OCI-LY1 (cell line): ENCODE measurements around the gene CHST3.
"Not testable (repeated sequence)": the region's sequence is repeated elsewhere in the genome, so short reads cannot be mapped to it uniquely, and the experiment has no call there.

ENCODE experiments used
- H2AFZ ChIP-seq: fragments of 200-600 bp; sonication (generic), shearing (Covaris generic); 2 replicates; pipeline ENCODE4 v1.6.0; 2014; ENCODE audit warnings: antibody characterized with exemption, mild to moderate bottlenecking, low read length
- H3F3A ChIP-seq: fragments of 200-600 bp; sonication (generic), shearing (Covaris generic); 2 replicates; pipeline ENCODE4 v1.6.0; 2014; ENCODE audit warnings: mild to moderate bottlenecking, antibody characterized with exemption, low read length, moderate library complexity; ENCODE audit not compliant: insufficient read depth
- H3K27ac ChIP-seq: fragments of 200-600 bp; sonication (generic); 2 replicates; pipeline ENCODE4 v1.5.1; 2014; ENCODE audit warnings: low read length, mixed run types, mild to moderate bottlenecking, low read depth; ENCODE audit not compliant: poor library complexity, severe bottlenecking
- H3K27me3 ChIP-seq: fragments of 200-600 bp; sonication (generic); 2 replicates; pipeline ENCODE4 v1.6.0; 2014; ENCODE audit warnings: antibody characterized with exemption, mild to moderate bottlenecking, low read length, moderate library complexity; ENCODE audit not compliant: insufficient read depth
- H3K36me3 ChIP-seq: fragments of 200-600 bp; sonication (generic); 2 replicates; pipeline ENCODE4 v1.6.1; 2014; ENCODE audit warnings: mild to moderate bottlenecking, antibody characterized with exemption, low read length, moderate library complexity, mixed read lengths; ENCODE audit not compliant: insufficient read depth
- H3K4me1 ChIP-seq: fragments of 200-600 bp; sonication (generic); 2 replicates; pipeline ENCODE4 v1.5.1; 2014; ENCODE audit warnings: mild to moderate bottlenecking, low read length, moderate library complexity; ENCODE audit not compliant: insufficient read depth, severe bottlenecking
- H3K4me2 ChIP-seq: fragments of 200-600 bp; sonication (generic), shearing (Covaris generic); 2 replicates; pipeline ENCODE4 v1.6.1; 2014; ENCODE audit warnings: low read length
- H3K4me3 ChIP-seq: fragments of 200-600 bp; sonication (generic); 2 replicates; pipeline ENCODE4 v1.5.1; 2014; ENCODE audit warnings: low read length, low read depth, mild to moderate bottlenecking, mixed read lengths; ENCODE audit not compliant: poor library complexity, severe bottlenecking
- H3K79me2 ChIP-seq: fragments of 200-600 bp; shearing (Covaris generic); 2 replicates; pipeline ENCODE4 v1.6.1; 2016; ENCODE audit warnings: mixed run types, low read length, mixed read lengths; ENCODE audit not compliant: insufficient read depth
- H3K9ac ChIP-seq: fragments of 200-600 bp; sonication (generic), shearing (Covaris generic); 2 replicates; pipeline ENCODE4 v1.6.1; 2014; ENCODE audit warnings: mild to moderate bottlenecking, low read length, mixed read lengths
- H3K9me2 ChIP-seq: fragments of 200-600 bp; sonication (generic), shearing (Covaris generic); 2 replicates; pipeline ENCODE4 v1.6.1; 2014; ENCODE audit warnings: low read depth, mild to moderate bottlenecking, low read length, mixed read lengths
- H3K9me3 ChIP-seq: fragments of 200-600 bp; shearing (Covaris generic); 2 replicates; pipeline ENCODE4 v1.6.1; 2014; ENCODE audit warnings: low read length, mixed read lengths
- H4K20me1 ChIP-seq: fragments of 200-600 bp; sonication (generic), shearing (Covaris generic); 2 replicates; pipeline ENCODE4 v1.6.0; 2016; ENCODE audit warnings: mild to moderate bottlenecking, low read length; ENCODE audit not compliant: insufficient read depth
- EZH2 ChIP-seq: fragments of 200-600 bp; sonication (generic), shearing (Covaris generic); IDR thresholded peaks from 2 replicates; pipeline ENCODE4 v1.8.0; 2017; ENCODE audit warnings: borderline replicate concordance, mixed run types, mild to moderate bottlenecking, antibody characterized with exemption, low read length, moderate library complexity, mixed read lengths
- TF ChIP-seq, protein P1 (sequence below): fragments of 200-600 bp; sonication (generic), shearing (Covaris generic); IDR thresholded peaks from 2 replicates; pipeline ENCODE4 v1.5.1; 2017; ENCODE audit warnings: mild to moderate bottlenecking, antibody characterized with exemption, low read length, moderate library complexity, mixed read lengths

CHST3 gene

DNA sequence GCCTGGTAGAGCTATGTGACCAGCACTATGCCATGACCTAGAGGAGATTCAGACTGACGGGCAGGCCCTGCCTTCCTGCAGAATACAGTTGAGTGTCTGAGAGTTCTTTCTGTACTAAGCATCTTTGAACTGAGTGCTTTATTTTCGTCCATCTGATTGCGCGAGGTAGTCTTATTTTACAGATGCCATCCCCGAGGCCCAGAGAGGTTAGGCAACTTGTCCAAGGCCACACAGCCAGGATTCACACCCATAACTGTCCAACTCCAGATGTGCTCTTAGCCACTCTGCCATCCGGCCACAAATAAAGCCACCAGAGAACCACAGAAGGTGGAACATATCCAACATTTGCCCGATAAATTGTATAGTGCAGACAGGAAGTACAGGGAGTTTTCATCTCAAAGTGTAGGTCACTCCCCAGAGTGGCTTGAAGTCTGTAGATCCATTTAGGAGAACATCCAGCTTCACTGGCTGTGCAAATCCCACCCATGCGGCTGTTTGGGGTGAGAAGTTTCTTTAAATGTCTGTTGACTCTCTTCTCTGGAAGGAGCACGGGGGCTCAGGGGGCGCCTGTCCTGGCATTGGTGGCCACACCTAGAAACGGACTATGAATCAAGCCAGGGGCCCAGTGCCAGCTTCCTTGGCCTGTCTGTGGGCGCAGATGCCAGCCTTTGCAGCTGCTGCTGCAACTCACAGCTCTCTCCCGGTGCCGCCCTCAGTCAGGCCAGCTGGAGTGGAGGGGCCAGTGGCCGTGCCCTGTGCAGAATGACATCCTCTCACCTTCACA is 11.1 kb downstream of the CHST3 start:
- H3K27me3 ChIP-seq: peaks cover 23% of the 10 kb centered on the region
- no peaks in the 10 kb centered on the region for H3K36me3 ChIP-seq
- no peak overlapping the region for H3K9ac ChIP-seq
- H3K4me2 ChIP-seq: no peak overlapping the region
- H3K79me2 ChIP-seq: no peaks in the 10 kb centered on the region
- no peaks in the 10 kb centered on the region for H3F3A ChIP-seq
- H3K9me3 ChIP-seq: no peaks in the 10 kb centered on the region
- no peak overlapping the region for H3K4me3 ChIP-seq
- no peaks in the 10 kb centered on the region for H4K20me1 ChIP-seq
- H2AFZ ChIP-seq: no peak overlapping the region
- H3K9me2 ChIP-seq: no peaks in the 10 kb centered on the region
- H3K4me1 ChIP-seq: no peaks in the 10 kb centered on the region
- TF ChIP-seq, protein P1, sequence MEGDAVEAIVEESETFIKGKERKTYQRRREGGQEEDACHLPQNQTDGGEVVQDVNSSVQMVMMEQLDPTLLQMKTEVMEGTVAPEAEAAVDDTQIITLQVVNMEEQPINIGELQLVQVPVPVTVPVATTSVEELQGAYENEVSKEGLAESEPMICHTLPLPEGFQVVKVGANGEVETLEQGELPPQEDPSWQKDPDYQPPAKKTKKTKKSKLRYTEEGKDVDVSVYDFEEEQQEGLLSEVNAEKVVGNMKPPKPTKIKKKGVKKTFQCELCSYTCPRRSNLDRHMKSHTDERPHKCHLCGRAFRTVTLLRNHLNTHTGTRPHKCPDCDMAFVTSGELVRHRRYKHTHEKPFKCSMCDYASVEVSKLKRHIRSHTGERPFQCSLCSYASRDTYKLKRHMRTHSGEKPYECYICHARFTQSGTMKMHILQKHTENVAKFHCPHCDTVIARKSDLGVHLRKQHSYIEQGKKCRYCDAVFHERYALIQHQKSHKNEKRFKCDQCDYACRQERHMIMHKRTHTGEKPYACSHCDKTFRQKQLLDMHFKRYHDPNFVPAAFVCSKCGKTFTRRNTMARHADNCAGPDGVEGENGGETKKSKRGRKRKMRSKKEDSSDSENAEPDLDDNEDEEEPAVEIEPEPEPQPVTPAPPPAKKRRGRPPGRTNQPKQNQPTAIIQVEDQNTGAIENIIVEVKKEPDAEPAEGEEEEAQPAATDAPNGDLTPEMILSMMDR: no peak
- no peak for TF ChIP-seq EZH2
- H3K27ac ChIP-seq: no peak overlapping the region

DNA sequence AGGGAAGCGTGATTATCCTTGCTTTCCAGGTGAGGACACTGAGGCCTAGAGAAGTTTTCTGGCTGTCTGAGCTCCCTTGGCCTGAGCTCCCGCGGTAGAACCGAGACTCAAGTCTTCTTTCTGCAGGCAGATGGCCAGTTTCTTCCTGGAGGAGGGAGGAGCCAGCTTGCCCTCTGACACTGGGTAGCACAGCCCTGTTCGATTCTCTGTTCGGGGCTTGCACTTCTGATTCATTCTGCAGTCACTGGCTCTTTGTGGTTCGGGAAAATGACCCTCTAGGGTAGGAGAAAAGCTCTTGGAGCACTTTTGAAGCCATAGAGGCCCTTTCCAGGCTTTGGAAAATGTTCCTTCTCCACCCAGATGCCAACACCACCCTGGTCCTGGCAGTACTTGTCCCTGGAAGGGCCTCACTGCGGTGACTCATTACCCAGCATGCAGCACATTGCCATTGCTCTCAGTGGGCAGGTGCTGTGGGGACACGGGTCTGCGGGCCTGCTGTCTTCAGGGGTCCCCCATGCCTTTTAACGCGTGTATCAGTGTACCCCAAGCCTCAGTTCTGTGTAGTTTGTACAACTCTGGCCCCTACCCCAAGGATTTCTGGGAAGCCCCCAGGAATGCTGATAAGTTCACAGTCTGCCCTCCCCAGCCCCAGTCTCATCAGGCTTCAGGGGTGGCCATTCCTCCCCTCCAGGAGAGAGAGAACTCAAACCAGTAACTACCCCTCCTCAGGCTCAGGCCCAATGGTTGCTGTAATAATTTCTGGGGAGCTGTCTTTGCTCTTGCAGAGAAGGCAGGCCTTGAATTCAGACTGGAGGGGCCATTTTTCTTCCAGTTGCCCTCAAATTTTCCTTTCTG is 11.9 kb downstream of the CHST3 start:
- no peaks in the 10 kb centered on the region for H3K4me1 ChIP-seq
- no peak overlapping the region for H3K4me3 ChIP-seq
- H3K9me2 ChIP-seq: no peaks in the 10 kb centered on the region
- no peaks in the 10 kb centered on the region for H3K36me3 ChIP-seq
- no peaks in the 10 kb centered on the region for H3K79me2 ChIP-seq
- no peak overlapping the region for H3K27ac ChIP-seq
- TF ChIP-seq EZH2: no peak
- TF ChIP-seq, protein P1: no peak
- no peaks in the 10 kb centered on the region for H3F3A ChIP-seq
- no peaks in the 10 kb centered on the region for H3K9me3 ChIP-seq
- no peak overlapping the region for H3K4me2 ChIP-seq
- H3K27me3 ChIP-seq: peaks cover 23% of the 10 kb centered on the region
- no peak overlapping the region for H2AFZ ChIP-seq
- no peak overlapping the region for H3K9ac ChIP-seq
- no peaks in the 10 kb centered on the region for H4K20me1 ChIP-seq

DNA sequence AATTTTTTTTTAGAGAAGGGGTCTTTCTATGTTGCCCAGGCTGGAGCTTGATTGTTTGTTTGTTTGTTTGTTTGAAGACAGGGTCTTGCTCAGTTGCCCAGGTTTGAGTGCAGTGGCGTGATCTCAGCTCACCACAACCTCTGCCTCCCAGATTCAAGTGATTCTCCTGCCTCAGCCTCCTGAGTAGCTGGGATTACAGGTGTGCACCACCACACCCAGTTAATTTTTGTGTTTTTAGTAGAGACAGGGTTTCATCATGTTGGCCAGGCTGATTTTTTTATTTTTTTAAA is 13.4 kb downstream of the CHST3 start:
- peaks cover 23% of the 10 kb centered on the region for H3K27me3 ChIP-seq
- not testable (repeated sequence) for H4K20me1 ChIP-seq, H3K4me2 ChIP-seq, H2AFZ ChIP-seq, H3K4me3 ChIP-seq, H3K79me2 ChIP-seq, H3K27ac ChIP-seq, H3K4me1 ChIP-seq, H3K9me3 ChIP-seq, H3K9ac ChIP-seq, H3F3A ChIP-seq, H3K36me3 ChIP-seq, H3K9me2 ChIP-seq
